Spleen (tissue), 11 donors: Measurements from ENCODE around the gene PRPF4. TPM values are rescaled to one million over a fixed set of nuclear protein-coding genes. Genes with fewer than 3 reads are reported as not detected.

Experiments used
- DNase-seq: peaks from one replicate; pipeline ENCODE4 v3.0.0-alpha.2; 2020
- H3K27ac ChIP-seq, 8 donors: fragments of 200-600 bp; sonication (generic) in 7 of 8; 1 replicate in 4 of 8; 2 replicates in 4 of 8; pipeline versions ENCODE4 v1.5.0 to v1.8.0; 2016 to 2021; ENCODE audit warnings: inconsistent platforms in 4 of 8, mild to moderate bottlenecking in 4 of 8, moderate library complexity in 1 of 8
- H3K27me3 ChIP-seq, 7 donors: fragments of 200-600 bp; sonication (generic) in 6 of 7; replicated peaks in 1 of 7; 1 replicate in 4 of 7; 2 replicates in 3 of 7; pipeline versions ENCODE4 v1.5.0 to v1.8.0; 2016 to 2021; ENCODE audit warnings: inconsistent platforms in 3 of 7, mild to moderate bottlenecking in 1 of 7
- H3K36me3 ChIP-seq, 6 donors: fragments of 200-600 bp; sonication (generic) in 5 of 6; 1 replicate in 4 of 6; 2 replicates in 2 of 6; pipeline versions ENCODE4 v1.5.0 to v1.8.0; 2016 to 2021; ENCODE audit warnings: inconsistent platforms in 2 of 6
- H3K4me1 ChIP-seq, 6 donors: fragments of 200-600 bp; sonication (generic) in 5 of 6; 1 replicate in 3 of 6; 2 replicates in 3 of 6; pipeline versions ENCODE4 v1.5.0 to v1.8.0; 2016 to 2021; ENCODE audit warnings: inconsistent platforms in 3 of 6
- H3K4me3 ChIP-seq, 8 donors: fragments of 200-600 bp; sonication (generic) in 7 of 8; 1 replicate in 4 of 8; 2 replicates in 4 of 8; pipeline versions ENCODE4 v1.5.0 to v1.8.0; 2016 to 2021; ENCODE audit warnings: inconsistent platforms in 4 of 8, mild to moderate bottlenecking in 4 of 8, moderate library complexity in 2 of 8
- H3K9me3 ChIP-seq, 8 donors: fragments of 200-600 bp; sonication (generic) in 7 of 8; 1 replicate in 4 of 8; 2 replicates in 4 of 8; pipeline versions ENCODE4 v1.5.0 to v1.8.0; 2016 to 2021; ENCODE audit warnings: inconsistent platforms in 4 of 8
- POLR2A ChIP-seq, 3 donors: fragments of 450-650 bp; IDR thresholded peaks; one replicate each; pipeline ENCODE4 v1.5.1; 2017; ENCODE audit warnings: antibody characterized with exemption in 3 of 3, mild to moderate bottlenecking in 1 of 3
- POLR2AphosphoS5 ChIP-seq, 3 donors: sonication (generic); formaldehyde crosslinking; IDR thresholded peaks; one replicate each; pipeline ENCODE4 v1.5.1; 2017; ENCODE audit warnings: antibody characterized with exemption in 3 of 3
- WGBS, 5 donors: extraction: QIAGEN DNeasy Blood & Tissue Kit in 3 of 5; methylation state at CpG; one replicate each; pipeline versions ENCODE4 v1.1.5 to v1.1.7; 2013 to 2018; 5-methylcytosine and 5-hydroxymethylcytosine counted together
- intact Hi-C: fragments of 100-400 bp; cut with DNase I; formaldehyde crosslinking; loops from one replicate; pipeline ENCODE4 v1.15.0; 2023; ENCODE audit warnings: low total_unique reads
- polyA plus RNA-seq, 3 donors: library from polyadenylated mRNA; stranded (reverse); fragments of 200-250 nt; gene quantifications; one replicate each; pipeline ENCODE4 v1.2.1, GENCODE V29; 2013
- total RNA-seq, 7 donors: library from RNA; depleted of rRNA in 3 of 7; stranded (reverse); fragments of >200 nt in 3 of 7; fragmentation: NEBNext Ultra II Directional in 4 of 7; extraction: Animal tissue kit (Norgen Biotek cat#: 25700) in 4 of 7; gene quantifications; one replicate each; pipeline versions ENCODE4 v1.1.0 to v1.2.1, GENCODE V29; 2016 to 2021
- TF ChIP-seq, protein P1 (sequence below), 11 experiments: fragments of 200-600 bp in 7 of 11; fragments of 450-650 bp in 4 of 11; sonication (generic) in 4 of 11; IDR thresholded peaks in 8 of 11; conservative IDR thresholded peaks in 3 of 11; 1 replicate in 7 of 11; 2 replicates in 4 of 11; pipeline versions ENCODE4 v1.4.0 to v1.8.0; 2016 to 2021; ENCODE audit warnings: antibody characterized with exemption in 11 of 11, inconsistent platforms in 4 of 11, mild to moderate bottlenecking in 1 of 11
- donor health status: healthy with polysubstance abuse.
- donor health status: DM: no; HTN: no; CAD: no; lungs with moderate emphysema.
- donor health status: DM: no; HTN: no; CAD: no.
- donor health status: Bipolar disorder and iron deficiency.
- donor health status: healthy.
- donor health status: DM: no; HTN: no; CAD: no.
- donor health status: DM: yes; HTN: yes; CAD: no.

PRPF4 gene
- total and polyA plus RNA-seq, 10 donors, result 7.7 to 20.2 (median 16.9) TPM

- Histone ChIP-seq H3K36me3 (peaks cover 6 to 73% (median 56%) of the 10 kb centered on the region in 6 donors), H3K4me1 (peaks cover 23 to 48% (median 35%) of the 10 kb centered on the region in 6 donors), H3K9me3 (no peaks in the 10 kb centered on the region), H3K4me3 (no peak overlapping the region), H3K27ac (no peak overlapping the region), H3K27me3 (no peaks in the 10 kb centered on the region)
- no peak for DNase-seq
- intact Hi-C loops, result loop anchor here (10.0 kb wide), 2 partner anchors 54 to 376 kb away; partner anchors contain the start of genes FKBP15 and SLC31A1
- 71 to 88% (median 81%) methylated on average over 4 of the region's 4 CpGs for WGBS, 5 donors
- TF ChIP-seq POLR2AphosphoS5 (IDR thresholded peaks at IDR 0.05) (no peak), POLR2A (IDR thresholded peaks at IDR 0.05) (no peak)
- TF ChIP-seq, protein P1, sequence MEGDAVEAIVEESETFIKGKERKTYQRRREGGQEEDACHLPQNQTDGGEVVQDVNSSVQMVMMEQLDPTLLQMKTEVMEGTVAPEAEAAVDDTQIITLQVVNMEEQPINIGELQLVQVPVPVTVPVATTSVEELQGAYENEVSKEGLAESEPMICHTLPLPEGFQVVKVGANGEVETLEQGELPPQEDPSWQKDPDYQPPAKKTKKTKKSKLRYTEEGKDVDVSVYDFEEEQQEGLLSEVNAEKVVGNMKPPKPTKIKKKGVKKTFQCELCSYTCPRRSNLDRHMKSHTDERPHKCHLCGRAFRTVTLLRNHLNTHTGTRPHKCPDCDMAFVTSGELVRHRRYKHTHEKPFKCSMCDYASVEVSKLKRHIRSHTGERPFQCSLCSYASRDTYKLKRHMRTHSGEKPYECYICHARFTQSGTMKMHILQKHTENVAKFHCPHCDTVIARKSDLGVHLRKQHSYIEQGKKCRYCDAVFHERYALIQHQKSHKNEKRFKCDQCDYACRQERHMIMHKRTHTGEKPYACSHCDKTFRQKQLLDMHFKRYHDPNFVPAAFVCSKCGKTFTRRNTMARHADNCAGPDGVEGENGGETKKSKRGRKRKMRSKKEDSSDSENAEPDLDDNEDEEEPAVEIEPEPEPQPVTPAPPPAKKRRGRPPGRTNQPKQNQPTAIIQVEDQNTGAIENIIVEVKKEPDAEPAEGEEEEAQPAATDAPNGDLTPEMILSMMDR (IDR thresholded peaks at IDR 0.05 in 8 of 11, conservative IDR thresholded peaks at IDR 0.05 in 3 of 11), result no peak
Observed at GRCh38 chr9:113278840-113279239, 3.4 kb downstream of the PRPF4 start.

DNA sequence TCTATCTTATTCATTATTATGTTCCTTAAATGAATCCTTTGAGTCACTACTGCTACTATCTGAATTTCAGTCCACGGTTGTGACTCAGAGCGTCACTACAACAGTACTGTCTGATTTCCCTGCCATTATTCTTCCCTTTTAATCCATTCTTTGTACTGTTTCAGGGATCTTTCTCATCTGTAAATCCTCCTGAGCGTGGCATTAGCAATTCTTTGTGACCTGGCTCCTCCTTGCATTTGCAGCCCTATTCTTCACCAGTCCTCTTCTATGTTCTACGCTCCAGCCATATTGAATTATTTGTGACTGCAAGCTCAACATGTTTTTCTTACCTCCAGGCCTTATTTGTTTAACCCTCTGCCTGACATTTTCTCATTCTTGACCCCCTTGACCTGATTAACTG lies 5.9 kb downstream of the PRPF4 start:
- Histone ChIP-seq H3K27me3 (no peaks in the 10 kb centered on the region), H3K36me3 (peaks cover 8 to 98% (median 79%) of the 10 kb centered on the region in 6 donors), H3K9me3 (no peaks in the 10 kb centered on the region), H3K4me3 (no peak overlapping the region), H3K4me1 (peaks cover 10 to 31% (median 20%) of the 10 kb centered on the region in 6 donors), H3K27ac (no peak overlapping the region)
- no peak for TF ChIP-seq POLR2A (IDR thresholded peaks at IDR 0.05)
- no peak for TF ChIP-seq POLR2AphosphoS5 (IDR thresholded peaks at IDR 0.05)
- TF ChIP-seq, protein P1 (IDR thresholded peaks at IDR 0.05 in 8 of 11, conservative IDR thresholded peaks at IDR 0.05 in 3 of 11), result no peak
- intact Hi-C loops, result no loop called here
- no peak for DNase-seq
- WGBS, 5 donors, result 96 to 99% (median 96%) methylated on average over 4 of the region's 4 CpGs

- Histone ChIP-seq H3K27ac (no peak overlapping the region), H3K36me3 (peaks cover 2 to 100% (median 92%) of the 10 kb centered on the region in 6 donors), H3K4me1 (no peaks in the 10 kb centered on the region), H3K9me3 (no peaks in the 10 kb centered on the region), H3K4me3 (no peak overlapping the region), H3K27me3 (no peaks in the 10 kb centered on the region)
- no peak for DNase-seq
- TF ChIP-seq POLR2AphosphoS5 (IDR thresholded peaks at IDR 0.05), result no peak
- no peak for TF ChIP-seq POLR2A (IDR thresholded peaks at IDR 0.05)
- TF ChIP-seq, protein P1 (IDR thresholded peaks at IDR 0.05 in 8 of 11, conservative IDR thresholded peaks at IDR 0.05 in 3 of 11), result no peak
- intact Hi-C loops, result no loop called here
- WGBS, 5 donors, result 95 to 100% (median 98%) methylated on average over 2 of the region's 2 CpGs
Observed at GRCh38 chr9:113289091-113289490, 13.6 kb downstream of the PRPF4 start.

DNA sequence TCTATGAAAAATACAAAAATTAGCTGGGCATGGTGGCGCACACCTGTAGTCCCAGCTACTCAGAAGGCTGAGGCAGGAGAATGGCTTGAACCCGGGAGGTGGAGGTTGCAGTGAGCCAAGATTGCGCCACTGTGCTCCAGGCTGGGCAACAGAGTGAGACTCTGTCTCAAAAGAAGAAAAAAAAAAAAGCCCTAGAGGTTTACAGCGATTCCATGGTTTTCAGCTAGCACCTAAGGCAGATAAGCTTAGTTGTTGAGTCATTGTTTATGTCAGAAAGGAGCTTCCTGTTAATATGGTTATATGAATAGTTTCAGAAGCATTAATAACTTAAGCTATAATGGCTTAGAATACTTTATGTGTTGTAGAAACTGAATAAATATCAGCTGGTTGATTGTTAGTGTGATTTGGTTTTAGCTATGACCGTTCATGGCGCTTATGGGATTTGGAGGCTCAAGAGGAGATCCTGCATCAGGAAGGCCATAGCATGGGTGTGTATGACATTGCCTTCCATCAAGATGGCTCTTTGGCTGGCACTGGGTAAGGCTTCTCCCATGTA lies 14.7 kb downstream of the PRPF4 start:
- Histone ChIP-seq H3K27ac (no peak overlapping the region), H3K4me1 (no peaks in the 10 kb centered on the region), H3K4me3 (no peak overlapping the region), H3K27me3 (no peaks in the 10 kb centered on the region), H3K9me3 (no peaks in the 10 kb centered on the region), H3K36me3 (peaks cover 2 to 91% (median 81%) of the 10 kb centered on the region in 6 donors)
- DNase-seq, result no peak
- TF ChIP-seq POLR2AphosphoS5 (IDR thresholded peaks at IDR 0.05) (no peak), POLR2A (IDR thresholded peaks at IDR 0.05) (no peak)
- TF ChIP-seq, protein P1 (IDR thresholded peaks at IDR 0.05 in 8 of 11, conservative IDR thresholded peaks at IDR 0.05 in 3 of 11), result no peak
- intact Hi-C loops, result no loop called here
- WGBS, 5 donors, result 88 to 94% (median 92%) methylated on average over 6 of the region's 6 CpGs
